Gastrocnemius medialis (tissue), 4 donors: ENCODE measurements around the gene RBM33.

Experiments used
- CTCF ChIP-seq, 5 experiments: fragments of 450-650 bp in 3 of 5; fragments of 200-600 bp in 2 of 5; sonication (generic) in 2 of 5; IDR thresholded peaks in 4 of 5; conservative IDR thresholded peaks in 1 of 5; 1 replicate in 4 of 5; 2 replicates in 1 of 5; pipeline ENCODE4 v1.5.1; 2016 to 2019; ENCODE audit warnings: antibody characterized with exemption in 5 of 5, mild to moderate bottlenecking in 3 of 5, moderate library complexity in 3 of 5
- POLR2A ChIP-seq, 2 donors: fragments of 450-650 bp; IDR thresholded peaks; one replicate each; pipeline ENCODE4 v1.6.1; 2017; ENCODE audit warnings: antibody characterized with exemption in 2 of 2, mild to moderate bottlenecking in 2 of 2, moderate library complexity in 2 of 2

GRCh38 chr7:155652156-155653114, 8.0 kb downstream of the RBM33 start:
- TF ChIP-seq POLR2A (IDR thresholded peaks at IDR 0.05) (no peak), CTCF (IDR thresholded peaks at IDR 0.05 in 4 of 5, conservative IDR thresholded peaks at IDR 0.05 in 1 of 5) (no peak)
